K562 (cell line): Measurements from ENCODE around the gene GPR152. TPM values are rescaled to one million over a fixed set of nuclear protein-coding genes. Genes with fewer than 3 reads are reported as not detected.

Source experiments
- ATAC-seq: fragments of 200-7000 bp; cut with Tn5 transposase; 3 replicates; pipeline ENCODE4 v1.9.1; 2020; ENCODE audit warnings: moderate library complexity
- BruUV-seq: library from RNA; stranded (reverse); fragments of 400-500 nt; replicated peaks from 2 replicates; lab custom pipeline; 2021; lab: Mats Ljungman, UMichigan
- CTCF ChIA-PET: fragments of 300-600 bp; formaldehyde crosslinking; extraction: SDS; loops from one replicate; lab custom pipeline; 2021; ENCODE audit warnings: low intra/inter-chr PET ratio; lab: Yijun Ruan, JAX
- POLR2A ChIA-PET: fragments of 300-600, 350-650 bp; sonication (Branson Sonifier 250); formaldehyde crosslinking; extraction: SDS; loops from one replicate; lab custom pipeline; 2021; ENCODE audit warnings: antibody characterized with exemption, inconsistent platforms; lab: Yijun Ruan, JAX
- DNase-seq, 4 experiments: peaks; one replicate each; pipeline versions ENCODE4 v3.0.0 to v3.0.0-alpha.2; 2011 to 2018; ENCODE audit warnings: low spot score in 3 of 4, mixed read lengths in 3 of 4; ENCODE audit errors: extremely low read depth in 1 of 4
- FAIRE-seq: peaks from 2 replicates; lab custom pipeline; 2011; peaks lifted over from hg19 to GRCh38; lab: Jason Lieb, UNC
- H2AFZ ChIP-seq: 2 replicates; pipeline ENCODE4 v1.6.0; 2011; ENCODE audit warnings: low read depth, low read length, control low read depth, inconsistent platforms
- H3K27ac ChIP-seq: fragments of 200-600 bp; 3 replicates; pipeline ENCODE4 v1.8.0; 2011; ENCODE audit warnings: low read depth, mild to moderate bottlenecking, control low read depth, inconsistent platforms, low read length, moderate library complexity, mixed read lengths; ENCODE audit errors: extremely low read depth
- H3K27me3 ChIP-seq, 2 experiments: fragments of 300-600 bp in 1 of 2; 2 replicates in 1 of 2; 3 replicates in 1 of 2; pipeline versions ENCODE4 v1.6.0 to v1.8.0; 2011; ENCODE audit warnings: inconsistent platforms in 2 of 2, low read length in 2 of 2, mild to moderate bottlenecking in 1 of 2, mixed read lengths in 1 of 2, moderate library complexity in 1 of 2; ENCODE audit not compliant: control insufficient read depth in 2 of 2, insufficient read depth in 2 of 2
- H3K36me3 ChIP-seq: fragments of 300-600 bp; 3 replicates; pipeline ENCODE4 v1.8.0; 2011; ENCODE audit warnings: mild to moderate bottlenecking, low read length, inconsistent platforms; ENCODE audit not compliant: control insufficient read depth, insufficient read depth
- H3K4me1 ChIP-seq, 2 experiments: fragments of 200-600 bp in 1 of 2; replicated peaks in 1 of 2; 2 replicates in 1 of 2; 3 replicates in 1 of 2; pipeline versions ENCODE4 v1.5.1 to v1.8.0; 2011; ENCODE audit warnings: inconsistent platforms in 2 of 2, low read length in 2 of 2, mild to moderate bottlenecking in 1 of 2, mixed read lengths in 1 of 2, moderate library complexity in 1 of 2; ENCODE audit not compliant: control insufficient read depth in 2 of 2, insufficient read depth in 2 of 2
- H3K4me2 ChIP-seq: 2 replicates; pipeline ENCODE4 v1.6.1; 2011; ENCODE audit warnings: low read length, control low read depth, inconsistent platforms, mixed read lengths; ENCODE audit not compliant: insufficient read depth
- H3K4me3 ChIP-seq: fragments of 200-600 bp; sonication (generic), shearing (Covaris generic); 2 replicates; pipeline ENCODE4 v1.5.1; 2016; ENCODE audit warnings: control low read depth, inconsistent platforms
- H3K79me2 ChIP-seq: fragments of 200-600 bp; 3 replicates; pipeline ENCODE4 v1.8.0; 2011; ENCODE audit warnings: low read length, inconsistent platforms; ENCODE audit not compliant: control insufficient read depth, insufficient read depth
- H3K9ac ChIP-seq, 2 experiments: 2 replicates each; pipeline versions ENCODE4 v1.6.0 to v1.6.1; 2011; ENCODE audit warnings: low read depth in 2 of 2, low read length in 2 of 2, control low read depth in 1 of 2, inconsistent platforms in 1 of 2, mild to moderate bottlenecking in 1 of 2, mixed read lengths in 1 of 2; ENCODE audit not compliant: insufficient read depth in 1 of 2
- H3K9me1 ChIP-seq: one replicate; pipeline ENCODE4 v1.6.0; 2011; ENCODE audit warnings: inconsistent platforms, mild to moderate bottlenecking, low read length, moderate library complexity; ENCODE audit not compliant: control insufficient read depth, insufficient read depth
- H3K9me3 ChIP-seq: replicated peaks from 2 replicates; pipeline ENCODE4 v1.5.1; 2011; ENCODE audit warnings: low read depth, low read length, inconsistent platforms; ENCODE audit not compliant: control insufficient read depth, insufficient read depth
- H4K20me1 ChIP-seq: replicated peaks from 2 replicates; pipeline ENCODE4 v1.6.1; 2011; ENCODE audit warnings: low read length, inconsistent platforms, mixed read lengths; ENCODE audit not compliant: control insufficient read depth, insufficient read depth
- CBFA2T3 ChIP-seq: fragments of 450-650 bp; IDR thresholded peaks from 2 replicates; pipeline ENCODE4 v1.6.1; 2017
- FOXJ2 ChIP-seq: fragments of 200-800 bp; sonication (Bioruptor generic); IDR thresholded peaks from 2 replicates; pipeline ENCODE4 v1.6.1; 2016; ENCODE audit warnings: missing genetic modification characterization, missing compliant biosample characterization
- GTF2B ChIP-seq: IDR thresholded peaks from 2 replicates; pipeline ENCODE4 v1.6.1; 2011; ENCODE audit not compliant: insufficient read length; ENCODE audit errors: extremely low read depth
- HMGN3 ChIP-seq: IDR thresholded peaks from 2 replicates; pipeline ENCODE4 v1.6.1; 2011; ENCODE audit warnings: borderline replicate concordance, low read depth, mild to moderate bottlenecking, mixed read lengths, low read length; ENCODE audit not compliant: insufficient read length; ENCODE audit errors: extremely low read depth
- JUND ChIP-seq, 2 experiments: IDR thresholded peaks; 2 replicates in 1 of 2; 3 replicates in 1 of 2; pipeline ENCODE4 v1.6.1; 2011; ENCODE audit warnings: borderline replicate concordance in 2 of 2, low read depth in 2 of 2, low read length in 2 of 2, improper control_type of control experiment in 1 of 2, missing biosample characterization in 1 of 2, missing genetic modification characterization in 1 of 2, missing genetic modification reagents in 1 of 2
- MCM2 ChIP-seq: fragments of 450-650 bp; IDR thresholded peaks from 2 replicates; pipeline ENCODE4 v1.6.1; 2017; ENCODE audit warnings: low read depth, mild to moderate bottlenecking
- POLR2G ChIP-seq: fragments of 200-400 bp; formaldehyde crosslinking; IDR thresholded peaks from 2 replicates; pipeline ENCODE4 v1.6.1; 2017; ENCODE audit warnings: low read depth, mild to moderate bottlenecking, antibody characterized with exemption, low read length, moderate library complexity
- PTRF ChIP-seq: fragments of 450-650 bp; IDR thresholded peaks from 2 replicates; pipeline ENCODE4 v1.6.1; 2016; ENCODE audit warnings: mild to moderate bottlenecking, missing genetic modification characterization, missing compliant biosample characterization
- SMARCA4 ChIP-seq: fragments of 450-650 bp; IDR thresholded peaks from 2 replicates; pipeline ENCODE4 v1.6.1; 2016
- TOE1 ChIP-seq, 2 experiments: fragments of 450-650 bp in 1 of 2; sonication (generic) in 1 of 2; formaldehyde crosslinking in 1 of 2; IDR thresholded peaks; 2 replicates each; pipeline versions ENCODE4 v1.7.1 to v1.8.0; 2016 to 2022; ENCODE audit warnings: borderline replicate concordance in 2 of 2, mild to moderate bottlenecking in 2 of 2, antibody characterized with exemption in 1 of 2, inconsistent platforms in 1 of 2, low read depth in 1 of 2, missing genetic modification reagents in 1 of 2, moderate library complexity in 1 of 2
- ZNF253 ChIP-seq: fragments of 250-450 bp; sonication (Bioruptor Pico); conservative IDR thresholded peaks from 2 replicates; pipeline ENCODE4 v1.6.1; 2021; ENCODE audit warnings: mild to moderate bottlenecking
- WGBS: fragments of 100-300 bp; shearing (Covaris generic); methylation state at CpG from one replicate; pipeline ENCODE4 v1.1.6; 2016; ENCODE audit warnings: low coverage, mixed read lengths; ENCODE audit not compliant: insufficient coverage; ENCODE audit errors: missing lambda C conversion rate; 5-methylcytosine and 5-hydroxymethylcytosine counted together
- in situ Hi-C: fragments of 300-500 bp; cut with MboI; formaldehyde crosslinking; loops from 4 replicates; pipeline ENCODE4 v1.15.0; 2018; ENCODE audit warnings: inconsistent platforms, mixed read lengths
- intact Hi-C: fragments of 100-400 bp; cut with micrococcal nuclease; formaldehyde crosslinking; loops from 2 replicates; pipeline ENCODE4 v1.14.2; 2022
- polyA plus RNA-seq, 8 experiments: library from polyadenylated mRNA; depleted of rRNA in 4 of 8; stranded (reverse) in 5 of 8; unstranded in 3 of 8; fragments of >200 nt; fragmentation: Nextera tagmentation in 2 of 8; fragmentation: Illumina TruSeq in 1 of 8; extraction: Ambion mirVana in 2 of 8; extraction: Trizol in 1 of 8; gene quantifications; 2 replicates each; pipeline versions ENCODE4 v1.2.1 to v1.2.3, GENCODE V29; 2011 to 2014; ENCODE audit warnings: inconsistent platforms in 1 of 8, missing spikeins in 1 of 8
- total RNA-seq, 7 experiments: library from RNA; depleted of rRNA in 6 of 7; stranded (reverse); fragments of >200 nt in 6 of 7; fragmentation: Illumina TruSeq in 2 of 7; extraction: Trizol in 2 of 7; gene quantifications; 2 replicates each; pipeline versions ENCODE4 v1.2.1 to v1.2.3, GENCODE V29; 2011 to 2021; ENCODE audit warnings: low replicate concordance in 1 of 7
- TF ChIP-seq, protein P1 (sequence below): sonication (generic); formaldehyde crosslinking; IDR thresholded peaks from 2 replicates; pipeline ENCODE4 v1.8.0; 2022; ENCODE audit warnings: mild to moderate bottlenecking, missing genetic modification reagents
- TF ChIP-seq, protein P2 (sequence below): fragments of 450-650 bp; IDR thresholded peaks from 2 replicates; pipeline ENCODE4 v1.6.1; 2018; ENCODE audit not compliant: partially characterized antibody

GPR152 gene
- total and polyA plus RNA-seq, 9 of the 15 experiments (the other 6 are each of a cell fraction or from before 2014, with no cell fraction given) = not detected

DNA sequence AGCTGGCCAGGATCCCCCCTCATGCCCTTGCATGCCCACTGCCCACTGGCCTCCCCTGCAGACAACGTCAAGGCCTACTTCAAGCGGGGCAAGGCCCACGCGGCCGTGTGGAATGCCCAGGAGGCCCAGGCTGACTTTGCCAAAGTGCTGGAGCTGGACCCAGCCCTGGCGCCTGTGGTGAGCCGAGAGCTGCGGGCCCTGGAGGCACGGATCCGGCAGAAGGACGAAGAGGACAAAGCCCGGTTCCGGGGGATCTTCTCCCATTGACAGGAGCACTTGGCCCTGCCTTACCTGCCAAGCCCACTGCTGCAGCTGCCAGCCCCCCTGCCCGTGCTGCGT lies 38.2 kb upstream of the GPR152 start:
- DNase-seq (no peak), ATAC-seq (no peak), FAIRE-seq (no peak)
- no peak overlapping the region for H3K4me3 ChIP-seq
- peak overlapping the region in 1 of 2 experiments; percentile 45; a peak in 2 of 4 replicates for H3K9ac ChIP-seq
- no peaks in the 10 kb centered on the region for H4K20me1 ChIP-seq
- WGBS = 91% methylated on average over 11 of the region's 15 CpGs
- no peak overlapping the region for H3K27ac ChIP-seq
- ChIA-PET CTCF (no interaction called here), POLR2A (interaction anchor here (0.6 to 1.6 kb wide), 5 partner anchors 8 to 923 kb away, joined by 3 to 9 read pairs (median 3); no protein-coding TSS in a partner anchor)
- no peaks in the 10 kb centered on the region for H3K27me3 ChIP-seq
- no peak overlapping the region for H2AFZ ChIP-seq
- H3K9me3 ChIP-seq = no peaks in the 10 kb centered on the region
- H3K9me1 ChIP-seq = no peaks in the 10 kb centered on the region
- in situ Hi-C loops (no loop called here), intact Hi-C loops (no loop called here)
- H3K36me3 ChIP-seq = peaks cover 81% of the 10 kb centered on the region; the same call in 2 of the 3 replicates
- H3K4me1 ChIP-seq = peaks cover 8 to 81% of the 10 kb centered on the region in 2 experiments; a peak in 4 of 5 replicates
- BruUV-seq = no TSS peak
- H3K4me2 ChIP-seq = no peak overlapping the region
- H3K79me2 ChIP-seq = peaks cover 11% of the 10 kb centered on the region; the same call in 1 of the 3 replicates
- TF ChIP-seq, protein P1, sequence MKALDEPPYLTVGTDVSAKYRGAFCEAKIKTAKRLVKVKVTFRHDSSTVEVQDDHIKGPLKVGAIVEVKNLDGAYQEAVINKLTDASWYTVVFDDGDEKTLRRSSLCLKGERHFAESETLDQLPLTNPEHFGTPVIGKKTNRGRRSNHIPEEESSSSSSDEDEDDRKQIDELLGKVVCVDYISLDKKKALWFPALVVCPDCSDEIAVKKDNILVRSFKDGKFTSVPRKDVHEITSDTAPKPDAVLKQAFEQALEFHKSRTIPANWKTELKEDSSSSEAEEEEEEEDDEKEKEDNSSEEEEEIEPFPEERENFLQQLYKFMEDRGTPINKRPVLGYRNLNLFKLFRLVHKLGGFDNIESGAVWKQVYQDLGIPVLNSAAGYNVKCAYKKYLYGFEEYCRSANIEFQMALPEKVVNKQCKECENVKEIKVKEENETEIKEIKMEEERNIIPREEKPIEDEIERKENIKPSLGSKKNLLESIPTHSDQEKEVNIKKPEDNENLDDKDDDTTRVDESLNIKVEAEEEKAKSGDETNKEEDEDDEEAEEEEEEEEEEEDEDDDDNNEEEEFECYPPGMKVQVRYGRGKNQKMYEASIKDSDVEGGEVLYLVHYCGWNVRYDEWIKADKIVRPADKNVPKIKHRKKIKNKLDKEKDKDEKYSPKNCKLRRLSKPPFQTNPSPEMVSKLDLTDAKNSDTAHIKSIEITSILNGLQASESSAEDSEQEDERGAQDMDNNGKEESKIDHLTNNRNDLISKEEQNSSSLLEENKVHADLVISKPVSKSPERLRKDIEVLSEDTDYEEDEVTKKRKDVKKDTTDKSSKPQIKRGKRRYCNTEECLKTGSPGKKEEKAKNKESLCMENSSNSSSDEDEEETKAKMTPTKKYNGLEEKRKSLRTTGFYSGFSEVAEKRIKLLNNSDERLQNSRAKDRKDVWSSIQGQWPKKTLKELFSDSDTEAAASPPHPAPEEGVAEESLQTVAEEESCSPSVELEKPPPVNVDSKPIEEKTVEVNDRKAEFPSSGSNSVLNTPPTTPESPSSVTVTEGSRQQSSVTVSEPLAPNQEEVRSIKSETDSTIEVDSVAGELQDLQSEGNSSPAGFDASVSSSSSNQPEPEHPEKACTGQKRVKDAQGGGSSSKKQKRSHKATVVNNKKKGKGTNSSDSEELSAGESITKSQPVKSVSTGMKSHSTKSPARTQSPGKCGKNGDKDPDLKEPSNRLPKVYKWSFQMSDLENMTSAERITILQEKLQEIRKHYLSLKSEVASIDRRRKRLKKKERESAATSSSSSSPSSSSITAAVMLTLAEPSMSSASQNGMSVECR (CRISPR knock-in tag) = no peak
- TF ChIP-seq ZNF253 (no peak), SMARCA4 (no peak), PTRF (tag) (no peak), CBFA2T3 (no peak), TOE1 (IDR thresholded peaks at IDR 0.05; ENCODE audit: borderline replicate concordance) (no peak), TOE1 (CRISPR knock-in tag; IDR thresholded peaks at IDR 0.05; ENCODE audit: borderline replicate concordance, low read depth) (no peak), GTF2B (no peak), FOXJ2 (tag) (no peak), HMGN3 (no peak), POLR2G (peak; percentile 65), JUND (IDR thresholded peaks at IDR 0.05; ENCODE audit: borderline replicate concordance, low read depth, low read length) (no peak), JUND (tag; IDR thresholded peaks at IDR 0.05; ENCODE audit: borderline replicate concordance, low read depth, low read length) (no peak), MCM2 (no peak)
- TF ChIP-seq, protein P2, sequence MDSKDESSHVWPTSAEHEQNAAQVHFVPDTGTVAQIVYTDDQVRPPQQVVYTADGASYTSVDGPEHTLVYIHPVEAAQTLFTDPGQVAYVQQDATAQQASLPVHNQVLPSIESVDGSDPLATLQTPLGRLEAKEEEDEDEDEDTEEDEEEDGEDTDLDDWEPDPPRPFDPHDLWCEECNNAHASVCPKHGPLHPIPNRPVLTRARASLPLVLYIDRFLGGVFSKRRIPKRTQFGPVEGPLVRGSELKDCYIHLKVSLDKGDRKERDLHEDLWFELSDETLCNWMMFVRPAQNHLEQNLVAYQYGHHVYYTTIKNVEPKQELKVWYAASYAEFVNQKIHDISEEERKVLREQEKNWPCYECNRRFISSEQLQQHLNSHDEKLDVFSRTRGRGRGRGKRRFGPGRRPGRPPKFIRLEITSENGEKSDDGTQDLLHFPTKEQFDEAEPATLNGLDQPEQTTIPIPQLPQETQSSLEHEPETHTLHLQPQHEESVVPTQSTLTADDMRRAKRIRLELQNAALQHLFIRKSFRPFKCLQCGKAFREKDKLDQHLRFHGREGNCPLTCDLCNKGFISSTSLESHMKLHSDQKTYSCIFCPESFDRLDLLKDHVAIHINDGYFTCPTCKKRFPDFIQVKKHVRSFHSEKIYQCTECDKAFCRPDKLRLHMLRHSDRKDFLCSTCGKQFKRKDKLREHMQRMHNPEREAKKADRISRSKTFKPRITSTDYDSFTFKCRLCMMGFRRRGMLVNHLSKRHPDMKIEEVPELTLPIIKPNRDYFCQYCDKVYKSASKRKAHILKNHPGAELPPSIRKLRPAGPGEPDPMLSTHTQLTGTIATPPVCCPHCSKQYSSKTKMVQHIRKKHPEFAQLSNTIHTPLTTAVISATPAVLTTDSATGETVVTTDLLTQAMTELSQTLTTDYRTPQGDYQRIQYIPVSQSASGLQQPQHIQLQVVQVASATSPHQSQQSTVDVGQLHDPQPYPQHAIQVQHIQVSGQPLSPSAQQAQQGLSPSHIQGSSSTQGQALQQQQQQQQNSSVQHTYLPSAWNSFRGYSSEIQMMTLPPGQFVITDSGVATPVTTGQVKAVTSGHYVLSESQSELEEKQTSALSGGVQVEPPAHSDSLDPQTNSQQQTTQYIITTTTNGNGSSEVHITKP = no peak
